Measurements from ENCODE around the gene MAEA. TPM values are rescaled to one million over a fixed set of nuclear protein-coding genes. Genes with fewer than 3 reads are reported as not detected.

The MAEA gene
- total RNA-seq, 2 donors from 2014 or later: 48.8 to 72.7 TPM

- peaks cover 11% of the 10 kb centered on the region for H3K9me3 Mint-ChIP-seq
These were observed 19.7 kb downstream of the MAEA start for GRCh38 chr4:1309261-1310010.

GRCh38 chr4:1310031-1310795, 20.5 kb downstream of the MAEA start:
- peak overlapping the region; percentile 44 for H3K27ac Mint-ChIP-seq
- peak overlapping the region; percentile 80 for H3K27ac ChIP-seq (ENCODE audit: low read depth, low read length)
- H3K9me3 ChIP-seq (ENCODE audit: control insufficient read depth, low read length): peaks cover 16% of the 10 kb centered on the region
- H3K36me3 Mint-ChIP-seq (ENCODE audit: low read depth): peaks cover 53% of the 10 kb centered on the region
- TF ChIP-seq CTCF (conservative IDR thresholded peaks at IDR 0.05): no peak
- H3K4me1 Mint-ChIP-seq: peaks cover 15% of the 10 kb centered on the region
- peaks cover 37% of the 10 kb centered on the region for H3K36me3 ChIP-seq (ENCODE audit: control insufficient read depth, insufficient read depth, low read length)
- no peak overlapping the region for H3K9ac ChIP-seq (ENCODE audit: extremely low read depth, low read length, poor library complexity, severe bottlenecking)
- peaks cover 5% of the 10 kb centered on the region for H3K4me1 ChIP-seq (ENCODE audit: control insufficient read depth, insufficient read depth, low read length)
- peak overlapping the region; percentile 77 for H3K4me3 ChIP-seq (ENCODE audit: low read length)
- H3K9me3 Mint-ChIP-seq: peaks cover 12% of the 10 kb centered on the region
- no peaks in the 10 kb centered on the region for H3K27me3 Mint-ChIP-seq (ENCODE audit: insufficient read depth)
- 90 to 93% methylated on average over 20 to 32 of the region's 32 CpGs for WGBS, 2 experiments (ENCODE audit: insufficient coverage in 1 of 2, insufficient read length in 1 of 2)
- no peaks in the 10 kb centered on the region for H3K27me3 ChIP-seq (ENCODE audit: control insufficient read depth, insufficient read depth, low read length, poor library complexity, severe bottlenecking)
- DNase-seq: peak; percentile 38
- H3K4me3 Mint-ChIP-seq: peak overlapping the region; percentile 17

More at GRCh38 chr4:1309261-1310010, 19.7 kb downstream of the MAEA start:
- Histone ChIP-seq H3K27ac (ENCODE audit: low read depth, low read length) (peak overlapping the region; percentile 80), H3K9ac (ENCODE audit: extremely low read depth, low read length, poor library complexity, severe bottlenecking) (peak overlapping the region; percentile 53), H3K9me3 (ENCODE audit: control insufficient read depth, low read length) (peaks cover 16% of the 10 kb centered on the region), H3K4me3 (ENCODE audit: low read length) (peak overlapping the region; percentile 77), H3K27me3 (ENCODE audit: control insufficient read depth, insufficient read depth, low read length, poor library complexity, severe bottlenecking) (no peaks in the 10 kb centered on the region), H3K4me1 (ENCODE audit: control insufficient read depth, insufficient read depth, low read length) (peaks cover 5% of the 10 kb centered on the region), H3K36me3 (ENCODE audit: control insufficient read depth, insufficient read depth, low read length) (peaks cover 34% of the 10 kb centered on the region)
- TF ChIP-seq CTCF (conservative IDR thresholded peaks at IDR 0.05): no peak
- peak overlapping the region; percentile 74 for H3K27ac Mint-ChIP-seq
- no peaks in the 10 kb centered on the region for H3K27me3 Mint-ChIP-seq (ENCODE audit: insufficient read depth)
- H3K4me3 Mint-ChIP-seq: peak overlapping the region; percentile 17
- H3K4me1 Mint-ChIP-seq: peaks cover 15% of the 10 kb centered on the region
- DNase-seq: peak; percentile 98
- peaks cover 48% of the 10 kb centered on the region for H3K36me3 Mint-ChIP-seq (ENCODE audit: low read depth)
- 19 to 20% methylated on average over 17 to 36 of the region's 36 CpGs for WGBS, 2 experiments (ENCODE audit: insufficient coverage in 1 of 2, insufficient read length in 1 of 2)

- Mint-ChIP-seq H3K4me3 (no peak overlapping the region), H3K4me1 (peaks cover 15% of the 10 kb centered on the region), H3K27me3 (ENCODE audit: insufficient read depth) (no peaks in the 10 kb centered on the region), H3K9me3 (peaks cover 12% of the 10 kb centered on the region), H3K36me3 (ENCODE audit: low read depth) (peaks cover 56% of the 10 kb centered on the region), H3K27ac (peak overlapping the region; percentile 70)
- H3K27ac ChIP-seq (ENCODE audit: low read depth, low read length): no peak overlapping the region
- H3K9me3 ChIP-seq (ENCODE audit: control insufficient read depth, low read length): peaks cover 16% of the 10 kb centered on the region
- H3K36me3 ChIP-seq (ENCODE audit: control insufficient read depth, insufficient read depth, low read length): peaks cover 38% of the 10 kb centered on the region
- H3K27me3 ChIP-seq (ENCODE audit: control insufficient read depth, insufficient read depth, low read length, poor library complexity, severe bottlenecking): no peaks in the 10 kb centered on the region
- 96% methylated on average over 35 to 49 of the region's 49 CpGs for WGBS, 2 experiments (ENCODE audit: insufficient coverage in 1 of 2, insufficient read length in 1 of 2)
- TF ChIP-seq CTCF (conservative IDR thresholded peaks at IDR 0.05): no peak
- peak; percentile 36 for DNase-seq
- no peak overlapping the region for H3K4me3 ChIP-seq (ENCODE audit: low read length)
- no peak overlapping the region for H3K9ac ChIP-seq (ENCODE audit: extremely low read depth, low read length, poor library complexity, severe bottlenecking)
- H3K4me1 ChIP-seq (ENCODE audit: control insufficient read depth, insufficient read depth, low read length): peaks cover 5% of the 10 kb centered on the region
These were observed 21.3 kb downstream of the MAEA start for GRCh38 chr4:1310796-1311631.

Data from endodermal cell (in vitro differentiated cells).